Bone marrow (tissue), 2 donors: ENCODE data around the gene PRPF39.

Experiments used
- DNase-seq, 2 donors: peaks; one replicate each; lab custom pipeline; 2025; lab: John Stamatoyannopoulos, UW

The PRPF39 gene

DNA sequence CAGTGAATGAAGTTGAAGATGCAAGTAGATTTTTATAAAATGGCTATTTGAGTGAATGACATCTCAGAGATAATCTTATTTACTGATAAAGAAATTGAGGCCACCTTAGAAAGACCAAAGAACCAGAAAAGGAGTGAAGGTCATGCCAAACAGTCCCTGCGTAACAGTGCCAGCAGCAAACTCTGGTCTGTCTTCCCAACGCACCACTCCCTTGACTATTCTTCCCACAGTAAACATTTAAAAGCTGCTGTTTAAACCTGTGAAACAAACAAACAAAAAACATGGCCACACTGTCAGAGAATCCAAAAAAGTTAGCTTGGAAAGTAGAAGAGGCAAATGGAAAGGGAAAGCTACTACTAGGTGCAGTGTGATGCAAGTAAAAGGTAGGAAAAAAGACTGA lies 1.5 kb upstream of the PRPF39 start:
- DNase-seq: no peak

GRCh38 chr14:45083617-45083975 lies 320 bp upstream of the PRPF39 start:
- DNase-seq: no peak

DNA sequence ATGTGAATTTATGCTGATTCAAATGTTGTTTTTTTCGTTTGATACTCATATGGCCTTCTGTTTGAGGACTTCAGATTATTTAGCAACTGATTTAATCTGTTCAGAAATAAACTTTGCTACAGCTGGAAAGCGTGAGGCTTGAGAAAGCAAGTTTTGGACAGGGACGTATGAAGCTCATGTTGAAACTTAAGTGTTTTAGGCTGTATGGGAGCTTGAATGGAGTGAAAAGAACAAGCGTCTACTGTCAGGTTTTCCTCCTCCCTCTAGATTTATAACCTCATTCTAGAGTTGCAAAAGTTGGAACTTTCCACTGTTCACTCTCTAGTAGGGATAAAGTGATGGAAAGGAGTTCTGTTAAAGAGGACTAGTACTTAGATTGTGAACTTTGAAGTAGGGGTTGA lies 1.0 kb downstream of the PRPF39 start:
- no peak for DNase-seq

DNA sequence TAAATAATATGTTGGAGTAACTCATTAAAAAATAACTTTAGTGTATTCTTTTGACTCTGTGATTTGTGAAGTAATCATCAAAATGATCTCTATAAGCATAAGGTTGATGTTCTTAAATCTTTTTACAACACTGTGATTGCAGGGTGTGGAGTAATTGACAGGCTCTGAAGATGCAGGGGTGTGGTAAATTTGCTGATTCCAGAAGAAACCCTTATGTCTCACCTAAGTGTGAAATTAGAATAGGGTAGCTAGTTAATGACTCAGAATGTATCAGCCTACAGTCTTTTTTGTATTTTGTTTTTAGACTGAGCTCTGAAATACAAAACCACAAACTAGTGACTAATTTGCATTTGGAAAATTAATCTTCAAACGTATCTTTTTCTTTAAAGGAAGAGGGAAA lies 5.9 kb downstream of the PRPF39 start:
- DNase-seq: no peak

DNA sequence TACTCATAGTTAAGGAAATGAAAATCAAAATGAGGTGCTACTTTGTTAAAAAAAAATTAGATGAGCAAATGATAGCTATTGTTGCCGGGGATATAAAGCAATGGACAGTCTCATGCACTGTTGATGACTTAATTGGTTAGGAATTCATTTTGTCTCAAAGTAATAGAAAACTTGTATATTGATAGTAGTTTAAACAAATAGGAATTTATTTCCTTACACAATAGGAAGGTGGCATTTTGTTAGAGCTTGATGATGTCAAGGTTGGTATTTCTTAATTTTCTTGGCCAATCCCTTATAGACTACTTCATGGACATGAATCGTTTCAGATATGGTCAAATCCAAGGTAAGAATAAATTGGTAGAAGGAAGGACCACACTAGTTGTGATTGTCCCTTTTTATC lies 7.8 kb downstream of the PRPF39 start:
- DNase-seq: no peak

GRCh38 chr14:45094275-45094674 lies 10.4 kb downstream of the PRPF39 start:
- DNase-seq: no peak

- no peak for DNase-seq
Observed at GRCh38 chr14:45095143-45095542, 11.2 kb downstream of the PRPF39 start.

DNA sequence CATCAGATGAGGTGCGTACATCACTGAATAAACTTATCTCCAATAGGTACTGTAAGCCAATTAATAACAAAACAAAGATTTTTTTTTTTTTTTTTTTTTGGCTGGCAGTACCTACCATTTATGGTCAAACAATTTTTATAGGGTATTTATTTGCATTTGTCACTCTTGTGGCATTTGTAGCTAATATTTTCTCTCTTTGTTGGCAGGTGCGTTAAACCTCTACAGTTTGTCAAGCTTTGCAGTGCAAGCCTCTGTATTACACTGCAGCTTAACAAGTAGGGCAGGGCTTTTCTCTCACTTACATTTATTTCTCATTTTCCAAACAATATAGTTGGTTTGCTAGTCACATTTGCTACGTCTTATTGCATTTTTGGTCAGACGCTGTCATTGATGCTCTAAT lies 12.3 kb downstream of the PRPF39 start:
- no peak for DNase-seq

DNA sequence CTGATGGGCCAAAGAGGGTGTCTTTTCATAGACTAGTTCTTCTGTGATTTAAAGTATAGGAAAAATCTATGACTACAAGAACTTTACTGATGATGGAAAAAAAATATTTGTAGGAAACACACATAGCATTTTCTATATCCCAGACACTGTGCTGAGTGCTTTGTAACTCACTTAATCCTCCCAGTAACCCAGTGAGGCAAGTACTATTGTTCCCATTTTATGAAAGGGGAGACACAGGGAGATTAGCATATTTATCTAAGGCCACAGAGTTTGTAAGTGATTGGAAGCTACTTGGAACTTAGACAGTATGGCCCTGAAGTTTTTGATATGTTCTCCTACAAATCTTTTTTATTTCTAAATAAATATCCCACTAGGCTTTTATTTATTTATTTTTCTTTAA lies 19.9 kb downstream of the PRPF39 start:
- DNase-seq: no peak

DNA sequence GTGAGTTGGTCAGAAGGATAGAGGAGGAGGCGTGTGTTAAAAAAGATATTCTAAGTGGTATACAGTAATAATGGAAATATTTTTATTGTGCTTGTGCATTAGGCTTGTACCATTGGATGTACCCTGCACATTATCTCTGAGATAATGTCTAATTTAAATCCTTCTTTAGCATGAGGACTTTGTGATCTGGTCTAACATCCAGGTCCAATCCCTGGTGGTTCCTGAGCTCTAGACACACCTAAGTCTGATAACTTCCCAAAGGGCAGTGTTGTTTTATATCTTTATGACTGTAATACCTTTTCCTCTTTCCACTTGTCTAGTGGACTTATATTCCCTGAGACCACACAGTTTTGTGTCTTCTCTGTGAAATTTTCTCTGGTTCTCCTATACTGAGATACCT lies 20.6 kb downstream of the PRPF39 start:
- no peak for DNase-seq

DNA sequence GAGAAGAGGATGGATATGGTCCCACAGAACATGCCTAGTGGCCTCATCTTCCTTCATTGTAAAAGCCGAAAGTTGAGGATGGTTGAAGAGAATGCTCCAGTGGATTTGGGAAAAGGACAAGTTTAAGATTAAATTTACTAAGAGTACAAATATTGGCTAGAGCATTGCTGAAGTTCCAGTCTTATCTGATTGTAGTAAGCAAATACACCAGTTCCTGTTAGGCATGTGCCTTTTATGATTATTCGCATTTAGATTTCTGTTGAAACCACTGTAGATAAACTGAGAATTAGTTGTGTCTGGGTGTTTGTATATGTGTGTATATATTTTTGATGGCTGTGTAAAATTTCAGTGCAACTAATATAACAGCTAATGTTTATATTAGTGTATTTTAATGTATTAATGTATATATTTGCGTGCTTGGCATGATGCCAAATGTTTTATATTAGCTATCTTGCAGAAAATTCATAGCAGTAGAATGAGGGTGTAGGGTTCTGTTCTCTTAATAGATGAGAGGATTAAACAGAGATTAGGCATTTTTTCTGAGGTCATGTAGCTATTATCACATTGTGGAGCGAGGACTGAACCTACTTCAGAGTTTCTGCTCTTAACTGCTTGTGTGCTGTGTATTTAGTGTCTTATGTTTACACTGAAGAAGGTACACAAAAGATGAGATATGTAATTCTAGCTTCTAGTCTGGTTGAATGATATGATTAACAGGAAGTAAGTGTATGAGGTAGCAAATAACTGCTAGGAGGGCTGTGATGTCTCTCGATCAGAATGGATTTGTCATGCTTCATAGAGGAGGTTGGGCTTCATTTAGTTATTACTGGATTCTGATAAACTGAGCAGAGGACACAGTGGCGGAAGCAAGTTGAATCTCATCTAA lies 29.2 kb downstream of the PRPF39 start:
- DNase-seq: no peak

DNA sequence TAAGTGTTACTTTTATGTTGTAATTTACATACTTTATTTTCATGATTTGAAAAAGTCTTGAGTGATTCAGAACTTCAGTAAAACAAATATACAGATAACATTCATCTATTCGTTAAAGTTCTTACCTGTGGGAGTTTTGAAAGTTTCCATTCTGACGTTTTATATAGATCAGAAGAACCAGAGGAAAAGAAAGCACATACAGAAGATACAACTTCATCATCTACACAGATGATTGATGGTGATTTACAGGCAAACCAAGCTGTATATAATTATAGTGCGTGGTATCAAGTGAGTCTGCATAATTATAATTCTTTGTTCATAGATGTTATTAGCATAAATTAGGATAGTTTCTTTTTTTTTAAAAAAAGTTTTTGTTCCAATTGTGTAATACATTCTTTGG lies 30.4 kb downstream of the PRPF39 start:
- DNase-seq: no peak

GRCh38 chr14:45118594-45118993 lies 34.7 kb downstream of the PRPF39 start:
- no peak for DNase-seq

DNA sequence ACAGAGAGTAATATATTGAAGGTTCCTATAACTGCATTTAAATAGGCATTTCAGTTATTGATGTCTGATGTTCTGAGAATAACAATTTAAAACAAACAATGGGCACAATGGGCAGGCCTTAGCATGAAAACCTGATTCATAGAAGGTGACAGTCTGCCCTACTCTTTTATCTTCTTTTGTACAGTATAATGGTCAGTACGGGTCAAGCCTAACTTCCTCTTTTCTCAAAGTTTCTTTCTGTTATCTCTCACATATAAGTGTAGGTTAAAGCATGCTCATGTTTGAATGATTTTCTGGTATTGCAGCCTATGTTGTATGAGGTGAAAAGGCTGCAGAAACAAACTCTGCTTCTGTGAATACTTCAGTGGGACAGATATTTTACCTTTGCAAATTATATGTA lies 36.2 kb downstream of the PRPF39 start:
- no peak for DNase-seq

GRCh38 chr14:45123271-45123670 lies 39.4 kb downstream of the PRPF39 start:
- no peak for DNase-seq

- DNase-seq: no peak
Observed at GRCh38 chr14:45125754-45126153, 41.8 kb downstream of the PRPF39 start.

- no peak for DNase-seq
Observed at GRCh38 chr14:45128963-45129629, 45.2 kb downstream of the PRPF39 start.

- no peak for DNase-seq
Observed at GRCh38 chr14:45133683-45134050, 49.8 kb downstream of the PRPF39 start.

GRCh38 chr14:45134051-45134958 lies 50.4 kb downstream of the PRPF39 start, which contains the start of gene FKBP3:
FKBP3 (minus strand) TSS chr14:45134481; CDS start chr14:45134456, 25 bp downstream.
- DNase-seq: peak; percentile 86 to 96

DNA sequence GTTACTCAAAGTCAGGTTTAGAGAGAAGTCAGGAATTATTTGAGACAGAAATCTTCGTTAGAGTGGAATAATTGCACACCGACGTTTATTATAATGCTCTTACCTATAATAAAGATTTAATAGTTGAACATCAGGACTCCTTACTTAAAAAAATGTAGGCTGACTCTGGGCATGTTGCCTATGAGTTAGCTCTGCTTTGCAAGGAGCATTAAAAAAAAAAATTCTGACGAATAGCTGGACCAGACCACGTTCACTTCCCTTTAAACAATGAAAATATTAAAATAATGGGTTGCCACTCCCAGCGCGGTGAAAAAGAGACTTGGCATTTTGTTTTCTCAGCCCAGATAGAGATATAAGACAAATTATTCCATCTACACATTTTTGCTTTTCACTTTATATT lies 51.2 kb downstream of the PRPF39 start:
- DNase-seq: no peak

- peak; percentile 47 to 87 for DNase-seq
Observed at GRCh38 chr14:45135659-45136395, 51.9 kb downstream of the PRPF39 start, which contains the start of gene FANCM. FANCM (plus strand) TSS chr14:45135930; CDS start chr14:45136032, 102 bp downstream.

- no peak for DNase-seq
Observed at GRCh38 chr14:45136399-45136798, 52.5 kb downstream of the PRPF39 start.
